H9 (cell line): ENCODE data around the gene SPARCL1. TPM values are rescaled to one million over a fixed set of nuclear protein-coding genes. Genes with fewer than 3 reads are reported as not detected.

Experiments
- DNase-seq: peaks from one replicate; pipeline ENCODE4 v3.0.0-alpha.2; 2017
- H2AFZ ChIP-seq: one replicate; pipeline ENCODE4 v1.6.1; 2013; ENCODE audit warnings: mild to moderate bottlenecking, low read length, control low read depth, moderate library complexity
- H2AK5ac ChIP-seq: 2 replicates; pipeline ENCODE4 v1.6.1; 2013; ENCODE audit warnings: low read length, control low read depth, mixed read lengths; ENCODE audit not compliant: insufficient read length
- H2BK120ac ChIP-seq: one replicate; pipeline ENCODE4 v1.6.1; 2013; ENCODE audit warnings: low read depth, mild to moderate bottlenecking, low read length, control low read depth, inconsistent platforms; ENCODE audit not compliant: poor library complexity, severe bottlenecking
- H2BK12ac ChIP-seq: 2 replicates; pipeline ENCODE4 v1.6.1; 2013; ENCODE audit warnings: low read length, control low read depth, mixed read lengths, low read depth; ENCODE audit not compliant: insufficient read length
- H2BK15ac ChIP-seq: 2 replicates; pipeline ENCODE4 v1.6.1; 2013; ENCODE audit warnings: low read depth, low read length, control low read depth
- H2BK20ac ChIP-seq: one replicate; pipeline ENCODE4 v1.6.1; 2013; ENCODE audit warnings: low read depth, mild to moderate bottlenecking, low read length, control low read depth, inconsistent platforms; ENCODE audit not compliant: poor library complexity, severe bottlenecking
- H2BK5ac ChIP-seq: 2 replicates; pipeline ENCODE4 v1.6.1; 2013; ENCODE audit warnings: low read length, control low read depth, mixed read lengths; ENCODE audit not compliant: insufficient read length
- H3K14ac ChIP-seq: 2 replicates; pipeline ENCODE4 v1.6.1; 2013; ENCODE audit warnings: low read length, control low read depth; ENCODE audit not compliant: insufficient read depth
- H3K18ac ChIP-seq: 2 replicates; pipeline ENCODE4 v1.6.1; 2013; ENCODE audit warnings: low read depth, mild to moderate bottlenecking, mixed read lengths, low read length, control low read depth; ENCODE audit not compliant: insufficient read length
- H3K23ac ChIP-seq: 2 replicates; pipeline ENCODE4 v1.6.1; 2013; ENCODE audit warnings: low read length, control low read depth, mixed read lengths, low read depth; ENCODE audit not compliant: insufficient read length
- H3K23me2 ChIP-seq: 2 replicates; pipeline ENCODE4 v1.6.1; 2013; ENCODE audit warnings: low read depth, mild to moderate bottlenecking, mixed read lengths, low read length, control low read depth; ENCODE audit not compliant: insufficient read length, poor library complexity, severe bottlenecking
- H3K27ac ChIP-seq: 2 replicates; pipeline ENCODE4 v1.5.1; 2013; ENCODE audit warnings: low read length, control low read depth, mixed read lengths, low read depth; ENCODE audit not compliant: insufficient read length
- H3K27me3 ChIP-seq: 2 replicates; pipeline ENCODE4 v1.6.1; 2013; ENCODE audit warnings: low read length, control low read depth, inconsistent platforms; ENCODE audit not compliant: insufficient read depth
- H3K4ac ChIP-seq: 2 replicates; pipeline ENCODE4 v1.6.1; 2013; ENCODE audit warnings: low read depth, mild to moderate bottlenecking, control low read depth, inconsistent platforms, low read length, moderate library complexity
- H3K4me1 ChIP-seq: 2 replicates; pipeline ENCODE4 v1.6.1; 2013; ENCODE audit warnings: low read length, control low read depth, inconsistent platforms; ENCODE audit not compliant: insufficient read depth
- H3K4me2 ChIP-seq: 2 replicates; pipeline ENCODE4 v1.6.1; 2013; ENCODE audit warnings: low read length, control low read depth, mixed read lengths; ENCODE audit not compliant: insufficient read length, insufficient read depth
- H3K56ac ChIP-seq: 2 replicates; pipeline ENCODE4 v1.6.1; 2013; ENCODE audit warnings: low read depth, mild to moderate bottlenecking, mixed read lengths, low read length, control low read depth; ENCODE audit not compliant: insufficient read length
- H3K79me1 ChIP-seq: 2 replicates; pipeline ENCODE4 v1.6.1; 2013; ENCODE audit warnings: low read depth, mild to moderate bottlenecking, moderate library complexity, low read length, control low read depth, inconsistent platforms; ENCODE audit not compliant: insufficient read depth, poor library complexity, severe bottlenecking
- H3K79me2 ChIP-seq: 2 replicates; pipeline ENCODE4 v1.6.1; 2013; ENCODE audit warnings: low read length, control low read depth, inconsistent platforms; ENCODE audit not compliant: insufficient read depth
- H3K9ac ChIP-seq: 2 replicates; pipeline ENCODE4 v1.6.1; 2013; ENCODE audit warnings: low read length, control low read depth, mixed read lengths; ENCODE audit not compliant: insufficient read length; ENCODE audit errors: extremely low read depth
- H3K9me3 ChIP-seq: one replicate; pipeline ENCODE4 v1.6.1; 2013; ENCODE audit warnings: low read depth, low read length, inconsistent platforms; ENCODE audit not compliant: control insufficient read depth
- H3T11ph ChIP-seq: one replicate; pipeline ENCODE4 v1.6.1; 2013; ENCODE audit warnings: mild to moderate bottlenecking, low read length, control low read depth, inconsistent platforms
- H4K20me1 ChIP-seq: one replicate; pipeline ENCODE4 v1.6.1; 2013; ENCODE audit not compliant: control insufficient read depth, insufficient read length, insufficient read depth
- H4K5ac ChIP-seq: 2 replicates; pipeline ENCODE4 v1.6.1; 2013; ENCODE audit warnings: low read depth, mild to moderate bottlenecking, mixed read lengths, low read length, control low read depth; ENCODE audit not compliant: insufficient read length
- H4K8ac ChIP-seq: replicated peaks from 2 replicates; pipeline ENCODE4 v1.6.1; 2013; ENCODE audit warnings: low read length, control low read depth, mixed read lengths, low read depth; ENCODE audit not compliant: insufficient read length
- H4K91ac ChIP-seq: 2 replicates; pipeline ENCODE4 v1.6.1; 2013; ENCODE audit warnings: low read depth, mild to moderate bottlenecking, moderate library complexity, mixed read lengths, low read length, control low read depth; ENCODE audit not compliant: insufficient read length
- H3K27ac Mint-ChIP-seq, 3 experiments: 2 replicates in 2 of 3; 3 replicates in 1 of 3; pipeline ENCODE4 v1.8.0; 2020 to 2021; ENCODE audit warnings: mixed read lengths in 3 of 3, mild to moderate bottlenecking in 1 of 3, moderate library complexity in 1 of 3
- H3K27me3 Mint-ChIP-seq: 2 replicates; pipeline ENCODE4 v1.8.0; 2021; ENCODE audit warnings: low read depth, mild to moderate bottlenecking, moderate library complexity, mixed read lengths
- H3K36me3 Mint-ChIP-seq, 3 experiments: 2 replicates in 2 of 3; 3 replicates in 1 of 3; pipeline ENCODE4 v1.8.0; 2020 to 2021; ENCODE audit warnings: low read depth in 3 of 3, mixed read lengths in 3 of 3; ENCODE audit not compliant: insufficient read depth in 1 of 3
- H3K4me1 Mint-ChIP-seq, 2 experiments: 2 replicates each; pipeline ENCODE4 v1.8.0; 2020; ENCODE audit warnings: mixed read lengths in 2 of 2
- H3K4me3 Mint-ChIP-seq, 2 experiments: 2 replicates in 1 of 2; 3 replicates in 1 of 2; pipeline ENCODE4 v1.8.0; 2020 to 2021; ENCODE audit warnings: mild to moderate bottlenecking in 2 of 2, mixed read lengths in 2 of 2, moderate library complexity in 1 of 2
- H3K9me3 Mint-ChIP-seq, 2 experiments: 2 replicates in 1 of 2; 3 replicates in 1 of 2; pipeline ENCODE4 v1.8.0; 2020; ENCODE audit warnings: mild to moderate bottlenecking in 2 of 2, mixed read lengths in 2 of 2, moderate library complexity in 1 of 2
- WGBS: extraction: QIAGEN DNeasy Blood & Tissue Kit; methylation state at CpG from one replicate; pipeline ENCODE4 v1.1.7; 2013; ENCODE audit warnings: missing lambda C conversion rate, low lambda C conversion rate, mixed read lengths; ENCODE audit not compliant: insufficient read length; ENCODE audit errors: extremely low coverage; 5-methylcytosine and 5-hydroxymethylcytosine counted together
- total RNA-seq: library from RNA; stranded (reverse); gene quantifications from 2 replicates; pipeline ENCODE4 v1.2.1, GENCODE V29; 2021
- TF ChIP-seq, protein P1 (sequence below): fragments of 200-600 bp; sonication (generic); conservative IDR thresholded peaks from 3 replicates; pipeline ENCODE4 v1.8.0; 2021; ENCODE audit warnings: antibody characterized with exemption, mild to moderate bottlenecking

SPARCL1 gene
- total RNA-seq, 1 experiment from 2014 or later, result 0.17 TPM

DNA sequence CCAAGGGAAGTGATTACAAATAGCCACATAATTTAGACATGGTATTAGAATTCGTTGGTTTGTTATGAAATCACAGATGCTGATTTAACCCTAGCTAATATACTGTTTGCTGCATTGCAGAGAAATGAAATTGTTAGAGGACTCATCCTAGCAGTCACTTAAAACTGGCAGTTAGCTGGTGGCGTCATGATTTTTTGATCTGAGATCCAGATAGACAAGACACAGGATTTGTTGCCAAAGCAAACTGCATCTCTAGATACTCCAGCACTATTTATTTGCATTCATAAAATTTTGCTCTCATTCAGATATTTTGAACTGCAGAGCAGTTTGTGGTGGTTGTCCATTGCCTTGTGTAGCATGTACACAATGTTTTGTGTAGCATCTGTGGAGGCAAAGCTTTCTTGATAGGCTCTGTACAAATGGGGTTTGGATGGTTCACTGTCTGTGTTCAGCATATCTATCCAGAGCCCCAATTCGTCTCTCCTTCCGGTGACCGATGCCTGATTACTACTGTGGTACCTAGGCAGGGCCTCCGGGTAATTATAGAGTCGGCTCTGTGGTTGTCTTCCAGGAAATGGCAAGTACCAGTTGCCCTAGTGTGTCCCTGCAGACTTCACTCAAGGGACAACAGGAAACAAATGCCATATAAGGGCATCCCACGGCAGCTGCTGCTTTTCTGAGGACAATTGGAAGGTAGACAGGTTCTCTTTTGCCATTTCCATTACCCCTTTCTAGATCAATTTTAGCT, 30.1 kb upstream of the SPARCL1 start:
- no peak overlapping the region for H3K4me2 ChIP-seq
- no peak overlapping the region for H3K4me3 Mint-ChIP-seq
- peaks cover 3% of the 10 kb centered on the region for H3K4me1 ChIP-seq
- H4K5ac ChIP-seq, result no peak overlapping the region
- no peak overlapping the region for H2BK15ac ChIP-seq
- no peaks in the 10 kb centered on the region for H3K9me3 ChIP-seq
- no peak overlapping the region for H4K8ac ChIP-seq
- no peaks in the 10 kb centered on the region for H3K79me1 ChIP-seq
- no peak overlapping the region for H4K91ac ChIP-seq
- no peaks in the 10 kb centered on the region; the same call in 1 of the 2 replicates for H3K27me3 ChIP-seq
- H3K23me2 ChIP-seq, result no peaks in the 10 kb centered on the region
- peak; percentile 58 for DNase-seq
- no peaks in the 10 kb centered on the region for H4K20me1 ChIP-seq
- H2BK5ac ChIP-seq, result no peak overlapping the region
- H3K9me3 Mint-ChIP-seq, result no peaks in the 10 kb centered on the region; a peak in 1 of 5 replicates
- no peak overlapping the region for H3K18ac ChIP-seq
- no peak overlapping the region for H3K27ac ChIP-seq
- H3K23ac ChIP-seq, result no peak overlapping the region
- H3K27me3 Mint-ChIP-seq, result no peaks in the 10 kb centered on the region
- no peak overlapping the region for H3K27ac Mint-ChIP-seq
- H2BK12ac ChIP-seq, result no peak overlapping the region
- H3K14ac ChIP-seq, result no peak overlapping the region
- H2BK120ac ChIP-seq, result no peak overlapping the region
- no peak overlapping the region for H2BK20ac ChIP-seq
- H2AFZ ChIP-seq, result peak overlapping the region; percentile 75
- no peak overlapping the region for H3T11ph ChIP-seq
- WGBS, result no CpG with 5 or more reads among the region's 8 CpGs
- no peaks in the 10 kb centered on the region for H3K79me2 ChIP-seq
- no peak overlapping the region for H3K56ac ChIP-seq
- peaks cover 0 to 3% of the 10 kb centered on the region in 2 experiments; a peak in 1 of 4 replicates for H3K4me1 Mint-ChIP-seq
- H3K36me3 Mint-ChIP-seq, result no peaks in the 10 kb centered on the region
- no peak overlapping the region for H3K4ac ChIP-seq
- no peak overlapping the region for H3K9ac ChIP-seq
- no peak overlapping the region for H2AK5ac ChIP-seq
- TF ChIP-seq, protein P1, sequence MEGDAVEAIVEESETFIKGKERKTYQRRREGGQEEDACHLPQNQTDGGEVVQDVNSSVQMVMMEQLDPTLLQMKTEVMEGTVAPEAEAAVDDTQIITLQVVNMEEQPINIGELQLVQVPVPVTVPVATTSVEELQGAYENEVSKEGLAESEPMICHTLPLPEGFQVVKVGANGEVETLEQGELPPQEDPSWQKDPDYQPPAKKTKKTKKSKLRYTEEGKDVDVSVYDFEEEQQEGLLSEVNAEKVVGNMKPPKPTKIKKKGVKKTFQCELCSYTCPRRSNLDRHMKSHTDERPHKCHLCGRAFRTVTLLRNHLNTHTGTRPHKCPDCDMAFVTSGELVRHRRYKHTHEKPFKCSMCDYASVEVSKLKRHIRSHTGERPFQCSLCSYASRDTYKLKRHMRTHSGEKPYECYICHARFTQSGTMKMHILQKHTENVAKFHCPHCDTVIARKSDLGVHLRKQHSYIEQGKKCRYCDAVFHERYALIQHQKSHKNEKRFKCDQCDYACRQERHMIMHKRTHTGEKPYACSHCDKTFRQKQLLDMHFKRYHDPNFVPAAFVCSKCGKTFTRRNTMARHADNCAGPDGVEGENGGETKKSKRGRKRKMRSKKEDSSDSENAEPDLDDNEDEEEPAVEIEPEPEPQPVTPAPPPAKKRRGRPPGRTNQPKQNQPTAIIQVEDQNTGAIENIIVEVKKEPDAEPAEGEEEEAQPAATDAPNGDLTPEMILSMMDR, result no peak
